8988T (cell line): ENCODE measurements around the gene MAPK8.

Source experiments
- DNase-seq: peaks from one replicate; pipeline ENCODE4 v3.0.0; 2011

The MAPK8 gene

GRCh38 chr10:48464871-48465736 is 158.6 kb downstream of the MAPK8 start:
- no peak for DNase-seq

- DNase-seq = no peak
Measured at GRCh38 chr10:48465860-48466521, 159.5 kb downstream of the MAPK8 start.

GRCh38 chr10:48466611-48467240 is 160.2 kb downstream of the MAPK8 start:
- DNase-seq = no peak

- DNase-seq = no peak
Measured at GRCh38 chr10:48467669-48468068, 161.2 kb downstream of the MAPK8 start.

GRCh38 chr10:48468130-48468790 is 161.8 kb downstream of the MAPK8 start:
- no peak for DNase-seq

- no peak for DNase-seq
Measured at GRCh38 chr10:48468866-48469511, 162.5 kb downstream of the MAPK8 start.

- DNase-seq = no peak
Measured at GRCh38 chr10:48469516-48470020, 163.1 kb downstream of the MAPK8 start.

GRCh38 chr10:48470115-48470892 is 163.8 kb downstream of the MAPK8 start:
- DNase-seq = no peak

- DNase-seq = no peak
Measured at GRCh38 chr10:48470893-48471805, 164.7 kb downstream of the MAPK8 start.

- DNase-seq = no peak
Measured at GRCh38 chr10:48472501-48473069, 166.1 kb downstream of the MAPK8 start.

GRCh38 chr10:48473704-48474103 is 167.2 kb downstream of the MAPK8 start:
- no peak for DNase-seq

GRCh38 chr10:48474765-48475365 is 168.4 kb downstream of the MAPK8 start:
- DNase-seq = no peak

- no peak for DNase-seq
Measured at GRCh38 chr10:48475943-48476278, 169.4 kb downstream of the MAPK8 start.

GRCh38 chr10:48476279-48476982 is 170.0 kb downstream of the MAPK8 start:
- DNase-seq = no peak

GRCh38 chr10:48477141-48477540 is 170.7 kb downstream of the MAPK8 start:
- DNase-seq = no peak

- DNase-seq = no peak
Measured at GRCh38 chr10:48477616-48478015, 171.1 kb downstream of the MAPK8 start.

GRCh38 chr10:48478469-48478868 is 172.0 kb downstream of the MAPK8 start:
- no peak for DNase-seq

GRCh38 chr10:48478980-48479811 is 172.7 kb downstream of the MAPK8 start:
- no peak for DNase-seq
